ENCODE results near the gene SPTBN2. TPM values are rescaled to one million over a fixed set of nuclear protein-coding genes. Genes with fewer than 3 reads are reported as not detected.

Gene SPTBN2
- total and polyA plus RNA-seq, 2 of the 4 experiments (the other 2 are of a cell fraction): 0.18 to 0.41 TPM

DNA sequence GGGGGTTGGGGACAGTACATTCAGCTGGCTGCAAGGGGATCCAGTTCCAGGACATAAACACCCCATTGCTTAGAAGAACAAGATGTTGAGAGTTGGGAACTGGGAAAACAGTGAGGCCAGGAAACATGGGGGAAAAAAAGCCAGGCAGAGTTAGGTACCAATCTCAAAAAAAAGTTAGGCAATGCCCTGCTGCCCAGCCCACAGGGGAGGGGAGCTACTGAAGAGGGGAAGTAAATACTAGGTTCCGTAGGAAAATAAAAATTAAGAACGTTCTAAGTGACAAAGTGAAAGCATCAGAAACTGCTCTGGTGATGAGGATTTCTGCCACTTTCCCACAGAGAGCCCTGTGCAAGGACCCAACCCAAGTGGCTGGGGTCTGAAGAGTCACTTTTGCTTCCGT lies 12.0 kb downstream of the SPTBN2 start:
- H2AFZ ChIP-seq (replicated peaks; ENCODE audit: low read length, poor library complexity): no peak overlapping the region
- H3K36me3 ChIP-seq (ENCODE audit: control insufficient read depth, insufficient read depth, low read length): no peaks in the 10 kb centered on the region
- dilution Hi-C loops (cut with HindIII; ENCODE audit: low sequenced_read_pairs, unreplicated experiment) (no loop called here), in situ Hi-C loops (cut with MboI; ENCODE audit: low sequenced_read_pairs) (no loop called here), intact Hi-C loops (cut with micrococcal nuclease) (no loop called here)
- no peak overlapping the region for H3K56ac ChIP-seq (ENCODE audit: extremely low read depth, insufficient read depth, low read length)
- no peak overlapping the region for H3K23ac ChIP-seq (ENCODE audit: low read depth, low read length)
- H3K4ac ChIP-seq (ENCODE audit: low read depth, low read length): no peak overlapping the region
- H3K9ac ChIP-seq (ENCODE audit: low read depth, low read length): no peak overlapping the region
- H2AK5ac ChIP-seq (ENCODE audit: low read depth, low read length): no peak overlapping the region
- H3K14ac ChIP-seq (replicated peaks; ENCODE audit: low read depth, low read length): no peak overlapping the region
- H2BK20ac ChIP-seq (ENCODE audit: low read depth, low read length): no peak overlapping the region
- no peak overlapping the region for H4K5ac ChIP-seq (ENCODE audit: low read depth, low read length)
- H3K4me1 ChIP-seq (ENCODE audit: control insufficient read depth, insufficient read depth, low read length): peaks cover 2% of the 10 kb centered on the region; the same call in 1 of the 2 replicates
- no peak overlapping the region for H3K27ac ChIP-seq (ENCODE audit: insufficient read depth, low read length)
- no TSS peak for BruUV-seq (replicated peaks)
- no peak overlapping the region for H3K18ac ChIP-seq (ENCODE audit: low read depth, low read length)
- no peaks in the 10 kb centered on the region; the same call in 1 of the 2 replicates for H3K9me1 ChIP-seq (ENCODE audit: insufficient read depth, low read length)
- ATAC-seq (ENCODE audit: low read depth) (no peak), DNase-seq (no peak)
- H4K91ac ChIP-seq (ENCODE audit: insufficient read depth, low read depth, low read length): no peak overlapping the region
- POLR2A ChIA-PET (ENCODE audit: unreplicated experiment): no interaction called here
- H2AK9ac ChIP-seq (replicated peaks; ENCODE audit: low read depth, low read length, poor library complexity): no peak overlapping the region
- 100% methylated on average over 1 of the region's 3 CpGs; no CpG with 5 or more reads in 1 of the 2 experiments for WGBS, 2 experiments (ENCODE audit: extremely low coverage in 2 of 2, insufficient read length in 1 of 2)
- no peak overlapping the region for H4K8ac ChIP-seq (ENCODE audit: low read depth in 2 of 2, low read length in 2 of 2)
- H3K4me2 ChIP-seq (ENCODE audit: low read depth, low read length): no peak overlapping the region
- H3K9me3 ChIP-seq (ENCODE audit: control insufficient read depth, insufficient read depth, low read length): no peaks in the 10 kb centered on the region
- CTCF ChIA-PET: no interaction called here
- H4K20me1 ChIP-seq (ENCODE audit: insufficient read depth, low read length): no peaks in the 10 kb centered on the region
- H2BK120ac ChIP-seq (ENCODE audit: low read depth, low read length): no peak overlapping the region
- no peak overlapping the region for H2BK5ac ChIP-seq (ENCODE audit: low read depth, low read length, poor library complexity, severe bottlenecking)
- H3K4me3 ChIP-seq (ENCODE audit: insufficient read depth, low read depth, low read length): no peak overlapping the region
- no peak for TF ChIP-seq RFX5 (IDR thresholded peaks at IDR 0.05; ENCODE audit: low read depth, low read length)
- H3K79me1 ChIP-seq (ENCODE audit: low read depth in 1 of 2, low read length in 2 of 2): no peaks in the 10 kb centered on the region
- H2BK15ac ChIP-seq (ENCODE audit: low read depth, low read length): no peak overlapping the region
- peaks cover 32% of the 10 kb centered on the region for H3K27me3 ChIP-seq (ENCODE audit: control insufficient read depth, insufficient read depth, low read length)
